Amniotic epithelial cell (primary cell): ENCODE results near the gene RP2.
A peak's percentile ranks its signal among the peaks of the same experiment; 100 is the strongest.

Source experiments
- DNase-seq: peaks from one replicate; pipeline ENCODE4 v3.0.0-alpha.2; 2010; ENCODE audit warnings: low read depth

Gene RP2

DNA sequence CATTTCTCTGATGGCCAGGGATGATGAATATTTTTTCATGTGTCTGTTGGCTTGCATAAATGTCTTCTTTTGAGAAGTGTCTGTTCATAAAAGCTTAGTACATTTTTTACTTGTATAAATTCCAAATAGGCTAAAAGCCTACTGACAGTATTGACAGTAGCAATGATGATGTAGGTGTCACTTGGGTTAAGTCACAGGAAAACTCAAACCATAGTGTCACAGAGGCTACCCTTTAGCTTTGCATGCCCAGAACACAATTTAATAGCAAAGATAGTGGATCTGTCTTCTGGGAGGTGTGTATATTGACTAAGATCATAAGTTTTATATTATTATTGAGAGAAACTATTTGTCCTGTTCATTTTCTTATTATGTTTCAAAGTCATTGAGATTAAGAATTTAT is 8.1 kb downstream of the RP2 start:
- DNase-seq = no peak

DNA sequence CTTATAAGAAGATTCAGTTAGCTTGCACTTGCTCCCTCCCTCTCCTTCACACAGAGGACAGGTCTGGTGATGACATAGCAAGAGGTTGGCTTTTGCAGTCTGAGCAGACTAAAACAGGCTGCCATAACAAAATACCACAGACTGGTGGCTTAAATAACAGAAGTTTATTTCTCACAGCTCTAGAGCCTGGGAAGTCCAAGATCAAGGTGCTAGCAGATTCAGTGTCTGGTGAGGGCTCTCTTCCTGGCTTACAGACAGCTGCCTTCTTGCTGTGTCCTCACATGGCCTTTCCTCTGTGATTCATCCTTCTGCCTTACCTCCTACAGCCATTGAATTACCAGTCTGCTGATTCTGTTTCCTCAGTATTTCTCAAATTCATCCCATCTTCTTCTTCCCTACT is 13.1 kb downstream of the RP2 start:
- DNase-seq = peak; percentile 47

DNA sequence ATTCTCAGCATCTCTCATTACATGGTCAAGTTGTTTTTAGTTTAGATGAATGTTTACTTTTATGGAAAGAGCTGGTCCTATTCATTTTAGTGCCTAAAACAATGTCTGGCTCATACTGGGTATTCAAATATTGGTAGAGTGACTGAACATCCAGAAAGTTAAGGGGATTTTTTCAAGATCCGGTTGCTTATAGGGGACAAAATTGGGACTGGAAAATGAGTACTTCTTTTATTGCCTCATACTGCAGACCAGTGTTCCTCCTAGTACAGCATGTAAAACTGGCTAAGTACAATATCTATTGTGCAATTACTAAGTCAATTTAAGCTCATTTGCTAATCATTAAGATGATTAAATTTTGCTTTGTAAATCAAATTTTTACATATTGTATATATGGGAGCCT is 13.9 kb downstream of the RP2 start:
- DNase-seq = no peak

DNA sequence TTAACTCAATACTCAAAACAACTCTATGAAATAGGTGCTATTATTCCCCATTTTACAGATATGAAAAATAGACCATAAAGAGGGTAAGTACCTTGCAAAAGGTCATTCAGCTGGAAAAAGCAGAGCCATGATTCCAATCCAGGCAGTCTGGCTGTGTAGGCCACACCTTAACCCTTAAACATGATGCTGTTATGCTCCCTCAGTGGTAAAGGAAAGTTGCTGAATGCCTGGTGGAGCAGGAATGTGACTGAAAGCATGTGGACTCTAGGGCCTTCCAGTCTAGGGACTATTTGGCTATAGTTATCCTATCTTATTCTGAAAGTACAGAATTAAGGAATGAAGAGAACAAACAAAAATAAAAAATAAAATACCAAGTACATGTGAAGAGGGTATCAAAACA is 19.6 kb downstream of the RP2 start:
- no peak for DNase-seq

DNA sequence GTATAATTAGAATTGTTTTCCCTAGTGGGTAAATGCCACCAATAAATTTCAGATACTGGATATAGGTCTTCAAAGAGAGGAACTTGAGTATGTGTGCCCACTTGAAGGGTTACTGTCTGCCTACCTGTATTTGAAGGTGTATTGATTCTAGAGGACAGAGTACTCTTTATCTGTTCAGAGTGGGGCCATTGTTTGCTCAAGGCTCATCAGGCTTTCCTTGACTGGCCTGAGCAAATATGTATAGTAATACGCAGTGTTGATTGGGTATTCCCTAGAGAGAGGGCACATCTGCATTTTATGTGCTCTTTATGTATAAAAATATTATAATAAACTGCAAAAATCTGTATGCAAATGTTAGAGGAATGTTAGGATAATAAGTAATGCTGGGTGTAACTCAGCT is 23.7 kb downstream of the RP2 start:
- no peak for DNase-seq

DNA sequence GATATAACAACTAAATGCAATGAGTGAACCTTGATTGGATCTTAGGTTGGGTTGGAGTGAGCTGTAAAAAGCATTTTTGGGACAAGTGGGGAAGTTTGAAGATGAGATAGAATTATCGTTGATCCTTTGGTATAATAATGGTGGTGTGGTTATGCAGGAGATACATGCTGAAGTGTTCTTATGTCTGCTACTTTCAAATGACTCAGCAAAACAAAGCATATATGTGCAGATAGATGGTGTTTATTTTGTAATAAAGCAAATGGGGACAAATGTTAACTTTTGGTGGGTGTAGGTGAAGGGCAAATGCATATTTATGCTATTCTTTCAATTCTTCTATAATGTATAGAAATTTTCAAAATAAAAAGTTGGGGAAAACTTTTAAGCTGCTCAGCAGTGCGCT is 26.2 kb downstream of the RP2 start:
- no peak for DNase-seq

- DNase-seq = peak; percentile 17
Observed at GRCh38 chrX:46864606-46865005, 27.8 kb downstream of the RP2 start.

GRCh38 chrX:46865281-46865680 is 28.4 kb downstream of the RP2 start:
- peak; percentile 44 for DNase-seq

- DNase-seq = no peak
Observed at GRCh38 chrX:46866726-46867125, 29.9 kb downstream of the RP2 start.

GRCh38 chrX:46873746-46874145 is 36.9 kb downstream of the RP2 start:
- DNase-seq = peak; percentile 19

DNA sequence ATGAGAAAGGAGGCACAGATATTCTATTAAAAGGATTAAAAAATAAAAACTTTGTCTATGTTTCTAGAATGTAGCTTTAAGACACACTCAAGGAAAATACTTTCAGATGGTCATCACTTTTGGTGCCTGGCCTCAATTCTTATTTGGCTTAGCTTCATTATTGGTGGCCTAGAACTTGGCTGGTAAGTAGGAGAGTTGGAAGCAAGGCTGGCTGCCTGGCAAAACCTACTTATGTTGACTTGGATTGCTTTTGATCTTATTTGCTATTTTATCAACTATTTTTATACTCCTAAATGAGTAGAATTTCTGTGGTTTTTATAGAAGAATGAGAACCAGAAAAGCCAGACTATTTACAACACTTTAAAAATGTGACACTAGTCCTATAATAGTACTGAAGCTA is 40.1 kb downstream of the RP2 start:
- no peak for DNase-seq

DNA sequence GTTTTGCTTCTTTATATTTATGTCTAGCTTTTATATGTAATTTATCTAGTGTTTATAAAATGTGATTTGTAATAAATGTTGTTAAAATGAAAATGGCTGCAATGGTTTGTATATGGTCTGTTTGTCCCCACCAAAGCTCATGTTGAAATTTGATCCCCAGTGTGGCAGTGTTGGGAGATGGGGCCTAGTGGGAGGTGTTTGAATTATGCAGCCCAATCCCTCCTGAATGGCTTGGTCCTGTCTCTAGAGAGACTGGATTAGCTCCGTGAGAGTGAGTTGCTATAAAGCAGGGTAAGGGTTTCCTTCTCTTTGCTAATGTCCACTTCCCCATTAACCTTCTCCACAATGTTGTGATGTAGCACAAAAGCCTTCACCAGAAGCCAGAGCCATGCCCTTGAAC is 45.4 kb downstream of the RP2 start:
- no peak for DNase-seq

DNA sequence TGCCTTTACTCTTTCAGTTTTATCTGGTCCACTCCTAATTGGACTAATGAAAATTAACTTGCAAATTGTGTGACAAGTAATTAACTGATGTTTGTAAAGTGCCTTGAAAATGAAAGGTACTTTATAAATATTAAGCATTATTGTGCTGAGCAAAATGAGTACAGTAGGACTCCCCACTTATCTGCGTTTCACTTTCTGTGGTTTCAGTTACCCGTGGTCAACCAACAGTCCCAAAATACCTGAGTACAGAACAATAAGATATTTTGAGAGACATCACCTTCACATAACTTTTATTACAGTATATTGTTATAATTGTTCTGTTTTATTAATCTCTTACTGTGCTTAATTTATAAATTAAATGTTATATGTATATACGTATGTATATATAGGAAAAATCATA is 48.0 kb downstream of the RP2 start:
- no peak for DNase-seq

DNA sequence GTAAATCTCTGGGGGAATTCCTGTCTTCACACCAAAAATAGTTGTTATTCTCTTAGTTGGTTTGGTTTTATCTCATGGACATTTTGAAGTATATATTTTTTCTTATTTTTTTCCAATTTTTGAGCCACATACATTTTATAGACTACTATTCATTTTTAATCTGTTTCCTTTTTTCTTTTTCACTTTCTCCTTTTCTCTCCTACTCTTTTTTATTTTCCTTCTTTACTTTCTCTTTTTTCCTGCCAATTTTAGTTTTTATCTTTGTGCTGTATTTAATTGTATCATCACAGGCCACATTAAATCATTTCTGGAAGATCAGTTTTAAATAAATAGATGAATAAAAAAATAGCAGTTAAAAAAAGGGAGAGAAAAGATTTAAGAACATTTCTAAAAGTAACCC is 61.4 kb downstream of the RP2 start:
- DNase-seq = no peak

GRCh38 chrX:46903458-46904242 is 66.8 kb downstream of the RP2 start:
- DNase-seq = peak; percentile 72

DNA sequence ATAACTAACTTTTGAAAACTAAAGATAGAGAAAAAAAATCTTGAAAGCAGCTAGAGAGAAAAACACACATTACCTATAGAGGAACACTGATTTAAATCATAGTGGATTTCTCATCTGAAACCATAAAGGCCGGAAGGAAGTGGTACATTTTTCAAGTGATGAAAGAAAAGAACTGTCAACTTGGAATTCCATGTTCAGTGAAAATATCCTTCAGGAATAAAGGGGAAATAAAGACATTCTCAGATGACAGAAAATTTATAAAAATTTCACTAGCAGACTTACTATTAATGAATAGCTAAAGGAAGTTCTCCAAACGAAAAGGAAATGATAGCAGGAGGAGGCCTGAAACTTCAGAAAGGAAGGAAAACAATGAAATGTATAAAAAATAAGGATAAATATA is 67.8 kb downstream of the RP2 start:
- DNase-seq = no peak

- DNase-seq = no peak
Observed at GRCh38 chrX:46910415-46910814, 73.6 kb downstream of the RP2 start.

DNA sequence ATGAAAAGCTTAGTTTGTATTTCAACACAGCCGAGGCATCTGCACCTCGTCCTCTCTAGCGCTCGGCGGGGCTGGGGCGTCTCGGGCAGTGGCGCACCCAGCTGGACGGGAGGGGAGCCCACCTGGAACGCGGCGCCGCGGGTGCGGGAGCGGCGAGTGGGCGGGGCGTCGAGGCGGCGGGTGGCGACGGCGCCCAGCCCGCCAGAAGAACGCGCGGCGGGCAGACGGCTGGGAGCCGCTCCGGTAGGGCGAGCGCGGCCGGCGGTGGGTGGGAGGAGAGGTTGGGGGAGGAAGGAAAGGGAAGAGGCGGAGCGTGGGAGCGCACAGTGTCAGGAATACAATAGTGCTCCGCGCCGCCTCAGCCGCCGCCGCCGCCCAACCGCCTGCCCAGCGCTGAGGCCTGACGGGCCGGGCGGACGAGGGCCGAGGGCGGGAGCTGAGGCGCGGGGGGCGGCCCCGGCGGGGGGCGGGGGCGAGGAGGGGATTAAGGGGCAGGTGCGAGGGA is 75.3 kb downstream of the RP2 start, which contains the start of gene JADE3:
Gene JADE3, plus strand, starts transcription at position 324 of the 505 bp plus-strand sequence. CDS start 72,474 bp downstream, outside the sequence.
- DNase-seq = peak; percentile 75

DNA sequence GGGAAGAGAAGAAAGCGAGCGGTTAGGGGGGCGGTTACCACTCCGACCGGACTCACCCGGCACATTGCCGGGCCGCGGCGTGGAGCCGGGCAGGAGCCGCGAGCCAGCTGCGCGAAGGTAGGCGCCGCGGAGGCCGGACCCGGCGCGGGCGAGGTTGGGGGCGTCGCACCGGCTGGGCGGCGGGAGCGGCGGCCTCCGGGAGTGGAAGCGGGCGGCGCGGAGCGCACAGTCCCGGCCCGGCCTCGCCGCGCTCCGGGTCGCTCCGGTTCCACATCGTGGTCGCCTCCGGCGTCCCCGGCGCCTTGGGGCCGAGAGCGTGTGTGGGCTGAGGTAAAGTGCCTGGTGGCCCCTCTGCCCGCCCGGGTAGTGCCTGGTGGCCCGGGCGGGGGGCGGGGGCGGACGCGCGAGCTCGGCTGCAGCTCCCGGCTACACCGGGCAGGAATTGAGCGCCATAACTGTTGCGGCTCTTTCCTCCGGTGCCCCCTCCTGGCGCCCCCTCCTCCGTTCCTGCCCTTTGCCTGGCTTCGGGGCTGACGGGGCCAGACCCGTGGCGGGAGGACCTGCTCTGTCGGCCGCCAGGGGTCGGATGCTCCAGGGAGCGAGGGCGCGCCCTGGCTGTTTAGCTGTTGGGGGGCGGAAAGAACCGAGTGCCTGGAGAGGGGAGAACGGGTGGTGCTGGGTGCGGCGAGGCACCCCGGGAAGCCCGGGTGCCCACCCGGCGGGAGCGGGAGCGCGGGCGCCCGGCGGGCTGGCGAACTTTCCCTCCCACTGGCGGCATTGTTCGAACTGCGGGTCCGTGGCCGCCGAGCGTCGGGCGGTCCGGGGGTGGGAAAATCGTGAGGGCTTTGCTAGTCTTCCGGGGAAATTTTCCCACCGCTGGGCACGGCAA is 76.0 kb downstream of the RP2 start:
- DNase-seq = peak; percentile 10

- peak; percentile 49 for DNase-seq
Observed at GRCh38 chrX:46913667-46914066, 76.8 kb downstream of the RP2 start.

GRCh38 chrX:46916273-46916672 is 79.4 kb downstream of the RP2 start:
- no peak for DNase-seq

DNA sequence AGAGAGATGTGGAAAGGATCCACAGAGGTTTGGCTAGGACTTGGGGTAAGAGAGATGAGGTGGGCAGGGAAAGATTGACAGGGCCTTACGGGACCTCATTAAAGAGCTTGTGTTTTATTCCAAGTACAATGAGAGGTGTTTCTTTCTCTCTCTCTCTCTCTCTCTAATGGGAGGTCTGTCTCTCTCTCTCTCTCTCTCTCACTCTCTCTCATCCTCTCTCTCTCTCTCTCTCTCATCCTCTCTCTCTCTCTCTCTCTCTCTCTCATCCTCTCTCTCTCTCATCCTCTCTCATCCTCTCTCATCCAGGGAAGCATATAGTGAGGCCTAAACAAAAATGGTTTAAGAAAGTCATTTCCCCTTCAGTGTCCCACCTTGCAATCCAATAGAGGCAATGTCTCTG is 80.8 kb downstream of the RP2 start:
- no peak for DNase-seq

DNA sequence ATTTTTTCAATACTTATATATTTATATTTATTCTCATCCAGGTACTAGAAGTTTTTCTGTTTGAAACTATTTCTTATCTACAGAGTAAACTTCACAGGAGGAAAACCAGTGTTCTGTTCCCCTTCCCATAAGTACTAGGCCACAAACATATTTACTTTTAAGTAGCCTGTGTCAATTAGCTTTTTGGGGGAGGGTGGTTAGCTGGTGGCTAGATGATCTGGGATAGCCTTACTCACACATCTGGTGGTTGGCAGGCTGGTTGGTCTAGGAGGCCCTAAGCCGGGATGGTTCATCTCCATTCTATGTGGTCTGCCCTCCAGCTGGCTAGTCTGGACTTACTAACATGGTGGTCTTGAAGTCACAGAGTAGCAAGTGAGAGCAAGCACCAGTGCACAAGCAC is 81.6 kb downstream of the RP2 start:
- no peak for DNase-seq
